GM12892 (cell line): ENCODE measurements around the gene CHRND.

Experiments used
- POLR2A ChIP-seq: IDR thresholded peaks from 2 replicates; pipeline ENCODE4 v1.6.1; 2011; ENCODE audit warnings: low read depth, low read length, control low read depth
- POLR2AphosphoS5 ChIP-seq: IDR thresholded peaks from 2 replicates; pipeline ENCODE4 v1.6.1; 2011; ENCODE audit warnings: low read depth, low read length, control low read depth
- TAF1 ChIP-seq: IDR thresholded peaks from 2 replicates; pipeline ENCODE4 v1.6.1; 2011; ENCODE audit warnings: low read depth, mild to moderate bottlenecking, control low read depth, low read length, borderline replicate concordance

DNA sequence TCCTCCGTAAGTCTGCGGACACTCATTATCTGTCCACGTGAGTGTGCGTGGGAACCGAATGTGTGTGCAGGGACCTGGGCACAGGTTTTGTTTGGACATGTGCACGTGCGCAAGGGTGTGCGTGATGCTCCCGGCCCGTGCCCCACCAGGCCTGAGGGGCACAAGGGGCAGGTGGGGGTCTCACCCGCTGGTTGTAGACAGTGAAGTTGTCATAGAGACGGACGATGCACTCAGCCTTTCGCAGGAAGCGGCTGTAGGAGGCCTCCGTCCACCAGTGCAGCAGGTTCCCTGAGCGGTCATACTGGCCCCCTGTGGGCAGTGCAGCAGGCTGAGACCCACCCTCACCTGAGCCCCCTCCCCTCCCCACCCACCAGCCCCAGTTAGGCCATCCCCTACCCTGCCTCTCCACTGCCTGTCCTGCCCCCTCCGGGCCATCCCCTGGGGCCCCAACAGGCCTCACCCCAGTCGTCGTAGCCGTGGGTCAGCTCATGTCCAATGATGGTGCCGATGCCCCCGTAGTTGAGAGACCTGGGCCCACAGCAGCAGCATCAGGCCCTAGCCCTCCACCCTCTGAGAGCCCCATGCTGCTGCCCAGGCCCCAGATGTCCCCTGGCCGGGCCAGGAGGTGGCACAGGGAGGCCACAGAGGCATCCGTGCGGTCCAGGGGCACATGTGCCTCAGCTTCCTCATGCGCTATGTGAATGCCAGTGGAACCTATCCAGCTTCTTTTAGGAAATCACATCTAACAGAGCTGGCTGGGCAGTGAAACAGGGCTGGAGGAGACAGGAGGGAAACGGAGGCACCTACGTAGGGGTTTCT, 44.4 kb upstream of the CHRND start:
- TF ChIP-seq TAF1 (no peak), POLR2A (no peak), POLR2AphosphoS5 (no peak)
